Measurements from ENCODE around the gene IGFLR1. TPM values are rescaled to one million over a fixed set of nuclear protein-coding genes. Genes with fewer than 3 reads are reported as not detected.

The IGFLR1 gene
- total RNA-seq, 1 donor from 2014 or later: not detected

- H3K9me3 ChIP-seq: no peaks in the 10 kb centered on the region
- DNase-seq (ENCODE audit: low spot score in 2 of 2): no peak
- no peaks in the 10 kb centered on the region for H3K27me3 ChIP-seq
- no peak for TF ChIP-seq CTCF (IDR thresholded peaks at IDR 0.05)
- peaks cover 7 to 29% of the 10 kb centered on the region in 2 donors for H3K4me1 ChIP-seq
- peaks cover 18 to 24% of the 10 kb centered on the region in 2 donors for H3K36me3 ChIP-seq
- H3K27ac ChIP-seq: peak overlapping the region in 1 of 2 donors; percentile 99
- H3K4me3 ChIP-seq: no peak overlapping the region
- intact Hi-C loops (cut with DNase I): no loop called here
These were observed 10.6 kb upstream of the IGFLR1 start for GRCh38 chr19:35752746-35753350.

- TF ChIP-seq CTCF (IDR thresholded peaks at IDR 0.05): no peak
- H3K4me1 ChIP-seq: peaks cover 4 to 30% of the 10 kb centered on the region in 2 donors
- intact Hi-C loops (cut with DNase I): no loop called here
- H3K27ac ChIP-seq: no peak overlapping the region
- H3K9me3 ChIP-seq: no peaks in the 10 kb centered on the region
- no peaks in the 10 kb centered on the region for H3K27me3 ChIP-seq
- H3K4me3 ChIP-seq: no peak overlapping the region
- peaks cover 18 to 24% of the 10 kb centered on the region in 2 donors for H3K36me3 ChIP-seq
- no peak for DNase-seq (ENCODE audit: low spot score in 2 of 2)
These were observed 9.8 kb upstream of the IGFLR1 start for GRCh38 chr19:35751839-35752745.

- H3K9me3 ChIP-seq: no peaks in the 10 kb centered on the region
- no peaks in the 10 kb centered on the region for H3K27me3 ChIP-seq
- H3K4me3 ChIP-seq: peak overlapping the region in 1 of 2 donors; percentile 5
- peaks cover 18 to 24% of the 10 kb centered on the region in 2 donors for H3K36me3 ChIP-seq
- no peak for DNase-seq (ENCODE audit: low spot score in 2 of 2)
- TF ChIP-seq CTCF (IDR thresholded peaks at IDR 0.05): no peak
- intact Hi-C loops (cut with DNase I): no loop called here
- H3K4me1 ChIP-seq: peaks cover 0 to 25% of the 10 kb centered on the region in 2 donors
- peak overlapping the region in 1 of 2 donors; percentile 15 for H3K27ac ChIP-seq
These were observed 7.9 kb upstream of the IGFLR1 start for GRCh38 chr19:35750167-35750566.

- peak within 1 kb of the TSS; percentile 82 to 91 for H3K4me3 ChIP-seq
- no peaks in the 10 kb centered on the region for H3K9me3 ChIP-seq
- H3K27me3 ChIP-seq: no peaks in the 10 kb centered on the region
- DNase-seq (ENCODE audit: low spot score in 2 of 2): peak; percentile 99 to 100
- H3K36me3 ChIP-seq: peaks cover 8 to 14% of the 10 kb centered on the region in 2 donors
- intact Hi-C loops (cut with DNase I): loop anchor here (1.0 to 10.0 kb wide), 5 partner anchors 9 to 604 kb away; partner anchors contain the start of genes FXYD7, HSPB6, OVOL3 and POLR2I
- peak within 1 kb of the TSS; percentile 75 to 84 for H3K27ac ChIP-seq
- no peak for TF ChIP-seq CTCF (IDR thresholded peaks at IDR 0.05)
- H3K4me1 ChIP-seq: peaks cover 5 to 26% of the 10 kb centered on the region in 2 donors
These were observed 6.1 kb upstream of the IGFLR1 start, which contains the start of gene LIN37 for GRCh38 chr19:35748106-35749020. Gene LIN37 (plus strand): TSS chr19:35748576. CDS start chr19:35748725, 149 bp downstream.

- H3K27ac ChIP-seq: peak overlapping the region; percentile 99 to 100
- H3K4me1 ChIP-seq: peaks cover 5 to 26% of the 10 kb centered on the region in 2 donors
- intact Hi-C loops (cut with DNase I): loop anchor here (10.0 kb wide), 3 partner anchors 368 to 602 kb away; partner anchors contain the start of genes FXYD7, OVOL3, POLR2I and TBCB
- no peak for DNase-seq (ENCODE audit: low spot score in 2 of 2)
- peak overlapping the region; percentile 74 to 92 for H3K4me3 ChIP-seq
- H3K36me3 ChIP-seq: no peaks in the 10 kb centered on the region
- H3K9me3 ChIP-seq: no peaks in the 10 kb centered on the region
- no peak for TF ChIP-seq CTCF (IDR thresholded peaks at IDR 0.05)
- H3K27me3 ChIP-seq: no peaks in the 10 kb centered on the region
These were observed 4.3 kb upstream of the IGFLR1 start for GRCh38 chr19:35746531-35746930.
